H9 (cell line): ENCODE results near the gene TATDN2. TPM values are rescaled to one million over a fixed set of nuclear protein-coding genes. Genes with fewer than 3 reads are reported as not detected.

Experiments
- DNase-seq: peaks from one replicate; pipeline ENCODE4 v3.0.0-alpha.2; 2017
- H2AFZ ChIP-seq: one replicate; pipeline ENCODE4 v1.6.1; 2013; ENCODE audit warnings: mild to moderate bottlenecking, low read length, control low read depth, moderate library complexity
- H2AK5ac ChIP-seq: 2 replicates; pipeline ENCODE4 v1.6.1; 2013; ENCODE audit warnings: low read length, control low read depth, mixed read lengths; ENCODE audit not compliant: insufficient read length
- H2BK120ac ChIP-seq: one replicate; pipeline ENCODE4 v1.6.1; 2013; ENCODE audit warnings: low read depth, mild to moderate bottlenecking, low read length, control low read depth, inconsistent platforms; ENCODE audit not compliant: poor library complexity, severe bottlenecking
- H2BK12ac ChIP-seq: 2 replicates; pipeline ENCODE4 v1.6.1; 2013; ENCODE audit warnings: low read length, control low read depth, mixed read lengths, low read depth; ENCODE audit not compliant: insufficient read length
- H2BK15ac ChIP-seq: 2 replicates; pipeline ENCODE4 v1.6.1; 2013; ENCODE audit warnings: low read depth, low read length, control low read depth
- H2BK20ac ChIP-seq: one replicate; pipeline ENCODE4 v1.6.1; 2013; ENCODE audit warnings: low read depth, mild to moderate bottlenecking, low read length, control low read depth, inconsistent platforms; ENCODE audit not compliant: poor library complexity, severe bottlenecking
- H2BK5ac ChIP-seq: 2 replicates; pipeline ENCODE4 v1.6.1; 2013; ENCODE audit warnings: low read length, control low read depth, mixed read lengths; ENCODE audit not compliant: insufficient read length
- H3K14ac ChIP-seq: 2 replicates; pipeline ENCODE4 v1.6.1; 2013; ENCODE audit warnings: low read length, control low read depth; ENCODE audit not compliant: insufficient read depth
- H3K18ac ChIP-seq: 2 replicates; pipeline ENCODE4 v1.6.1; 2013; ENCODE audit warnings: low read depth, mild to moderate bottlenecking, mixed read lengths, low read length, control low read depth; ENCODE audit not compliant: insufficient read length
- H3K23ac ChIP-seq: 2 replicates; pipeline ENCODE4 v1.6.1; 2013; ENCODE audit warnings: low read length, control low read depth, mixed read lengths, low read depth; ENCODE audit not compliant: insufficient read length
- H3K23me2 ChIP-seq: 2 replicates; pipeline ENCODE4 v1.6.1; 2013; ENCODE audit warnings: low read depth, mild to moderate bottlenecking, mixed read lengths, low read length, control low read depth; ENCODE audit not compliant: insufficient read length, poor library complexity, severe bottlenecking
- H3K27ac ChIP-seq: 2 replicates; pipeline ENCODE4 v1.5.1; 2013; ENCODE audit warnings: low read length, control low read depth, mixed read lengths, low read depth; ENCODE audit not compliant: insufficient read length
- H3K27me3 ChIP-seq: 2 replicates; pipeline ENCODE4 v1.6.1; 2013; ENCODE audit warnings: low read length, control low read depth, inconsistent platforms; ENCODE audit not compliant: insufficient read depth
- H3K4ac ChIP-seq: 2 replicates; pipeline ENCODE4 v1.6.1; 2013; ENCODE audit warnings: low read depth, mild to moderate bottlenecking, control low read depth, inconsistent platforms, low read length, moderate library complexity
- H3K4me1 ChIP-seq: 2 replicates; pipeline ENCODE4 v1.6.1; 2013; ENCODE audit warnings: low read length, control low read depth, inconsistent platforms; ENCODE audit not compliant: insufficient read depth
- H3K4me2 ChIP-seq: 2 replicates; pipeline ENCODE4 v1.6.1; 2013; ENCODE audit warnings: low read length, control low read depth, mixed read lengths; ENCODE audit not compliant: insufficient read length, insufficient read depth
- H3K56ac ChIP-seq: 2 replicates; pipeline ENCODE4 v1.6.1; 2013; ENCODE audit warnings: low read depth, mild to moderate bottlenecking, mixed read lengths, low read length, control low read depth; ENCODE audit not compliant: insufficient read length
- H3K79me1 ChIP-seq: 2 replicates; pipeline ENCODE4 v1.6.1; 2013; ENCODE audit warnings: low read depth, mild to moderate bottlenecking, moderate library complexity, low read length, control low read depth, inconsistent platforms; ENCODE audit not compliant: insufficient read depth, poor library complexity, severe bottlenecking
- H3K79me2 ChIP-seq: 2 replicates; pipeline ENCODE4 v1.6.1; 2013; ENCODE audit warnings: low read length, control low read depth, inconsistent platforms; ENCODE audit not compliant: insufficient read depth
- H3K9ac ChIP-seq: 2 replicates; pipeline ENCODE4 v1.6.1; 2013; ENCODE audit warnings: low read length, control low read depth, mixed read lengths; ENCODE audit not compliant: insufficient read length; ENCODE audit errors: extremely low read depth
- H3K9me3 ChIP-seq: one replicate; pipeline ENCODE4 v1.6.1; 2013; ENCODE audit warnings: low read depth, low read length, inconsistent platforms; ENCODE audit not compliant: control insufficient read depth
- H3T11ph ChIP-seq: one replicate; pipeline ENCODE4 v1.6.1; 2013; ENCODE audit warnings: mild to moderate bottlenecking, low read length, control low read depth, inconsistent platforms
- H4K20me1 ChIP-seq: one replicate; pipeline ENCODE4 v1.6.1; 2013; ENCODE audit not compliant: control insufficient read depth, insufficient read length, insufficient read depth
- H4K5ac ChIP-seq: 2 replicates; pipeline ENCODE4 v1.6.1; 2013; ENCODE audit warnings: low read depth, mild to moderate bottlenecking, mixed read lengths, low read length, control low read depth; ENCODE audit not compliant: insufficient read length
- H4K8ac ChIP-seq: replicated peaks from 2 replicates; pipeline ENCODE4 v1.6.1; 2013; ENCODE audit warnings: low read length, control low read depth, mixed read lengths, low read depth; ENCODE audit not compliant: insufficient read length
- H4K91ac ChIP-seq: 2 replicates; pipeline ENCODE4 v1.6.1; 2013; ENCODE audit warnings: low read depth, mild to moderate bottlenecking, moderate library complexity, mixed read lengths, low read length, control low read depth; ENCODE audit not compliant: insufficient read length
- H3K27ac Mint-ChIP-seq, 3 experiments: 2 replicates in 2 of 3; 3 replicates in 1 of 3; pipeline ENCODE4 v1.8.0; 2020 to 2021; ENCODE audit warnings: mixed read lengths in 3 of 3, mild to moderate bottlenecking in 1 of 3, moderate library complexity in 1 of 3
- H3K27me3 Mint-ChIP-seq: 2 replicates; pipeline ENCODE4 v1.8.0; 2021; ENCODE audit warnings: low read depth, mild to moderate bottlenecking, moderate library complexity, mixed read lengths
- H3K36me3 Mint-ChIP-seq, 3 experiments: 2 replicates in 2 of 3; 3 replicates in 1 of 3; pipeline ENCODE4 v1.8.0; 2020 to 2021; ENCODE audit warnings: low read depth in 3 of 3, mixed read lengths in 3 of 3; ENCODE audit not compliant: insufficient read depth in 1 of 3
- H3K4me1 Mint-ChIP-seq, 2 experiments: 2 replicates each; pipeline ENCODE4 v1.8.0; 2020; ENCODE audit warnings: mixed read lengths in 2 of 2
- H3K4me3 Mint-ChIP-seq, 2 experiments: 2 replicates in 1 of 2; 3 replicates in 1 of 2; pipeline ENCODE4 v1.8.0; 2020 to 2021; ENCODE audit warnings: mild to moderate bottlenecking in 2 of 2, mixed read lengths in 2 of 2, moderate library complexity in 1 of 2
- H3K9me3 Mint-ChIP-seq, 2 experiments: 2 replicates in 1 of 2; 3 replicates in 1 of 2; pipeline ENCODE4 v1.8.0; 2020; ENCODE audit warnings: mild to moderate bottlenecking in 2 of 2, mixed read lengths in 2 of 2, moderate library complexity in 1 of 2
- CTCF ChIP-seq: fragments of 200-600 bp; sonication (generic); conservative IDR thresholded peaks from 3 replicates; pipeline ENCODE4 v1.8.0; 2021; ENCODE audit warnings: antibody characterized with exemption, mild to moderate bottlenecking
- WGBS: extraction: QIAGEN DNeasy Blood & Tissue Kit; methylation state at CpG from one replicate; pipeline ENCODE4 v1.1.7; 2013; ENCODE audit warnings: missing lambda C conversion rate, low lambda C conversion rate, mixed read lengths; ENCODE audit not compliant: insufficient read length; ENCODE audit errors: extremely low coverage; 5-methylcytosine and 5-hydroxymethylcytosine counted together
- total RNA-seq: library from RNA; stranded (reverse); gene quantifications from 2 replicates; pipeline ENCODE4 v1.2.1, GENCODE V29; 2021

TATDN2 gene
- total RNA-seq, 1 experiment from 2014 or later: 34.4 TPM

- no peak overlapping the region for H2AFZ ChIP-seq
- no CpG with 5 or more reads among the region's 5 CpGs for WGBS
- no peak overlapping the region for H3K4ac ChIP-seq
- H4K20me1 ChIP-seq: no peaks in the 10 kb centered on the region
- Mint-ChIP-seq H3K36me3 (peaks cover 12 to 54% (median 37%) of the 10 kb centered on the region in 3 experiments; a peak in 6 of 7 replicates), H3K4me3 (no peak overlapping the region), H3K27me3 (no peaks in the 10 kb centered on the region), H3K9me3 (no peaks in the 10 kb centered on the region), H3K4me1 (peaks cover 15 to 19% of the 10 kb centered on the region in 2 experiments), H3K27ac (no peak overlapping the region)
- H3K23ac ChIP-seq: no peak overlapping the region
- no peak overlapping the region for H2BK15ac ChIP-seq
- H2BK12ac ChIP-seq: no peak overlapping the region
- H3K23me2 ChIP-seq: no peaks in the 10 kb centered on the region
- 0 out of 2 replicates have a peak, but pooled peaks cover 1% of the 10 kb centered on the region for H3K4me1 ChIP-seq
- H4K91ac ChIP-seq: no peak overlapping the region
- H4K5ac ChIP-seq: no peak overlapping the region
- H3K14ac ChIP-seq: no peak overlapping the region
- no peak overlapping the region for H3K56ac ChIP-seq
- H3K27ac ChIP-seq: no peak overlapping the region
- H3K9me3 ChIP-seq: no peaks in the 10 kb centered on the region
- no peak for TF ChIP-seq CTCF
- H3K79me2 ChIP-seq: no peaks in the 10 kb centered on the region
- no peak overlapping the region for H2AK5ac ChIP-seq
- H3T11ph ChIP-seq: no peak overlapping the region
- no peak overlapping the region for H2BK20ac ChIP-seq
- H3K18ac ChIP-seq: no peak overlapping the region
- DNase-seq: no peak
- no peak overlapping the region for H4K8ac ChIP-seq
- no peak overlapping the region for H2BK120ac ChIP-seq
- H3K27me3 ChIP-seq: no peaks in the 10 kb centered on the region
- H3K4me2 ChIP-seq: no peak overlapping the region
- H3K9ac ChIP-seq: no peak overlapping the region
- H3K79me1 ChIP-seq: no peaks in the 10 kb centered on the region
- no peak overlapping the region for H2BK5ac ChIP-seq
Observed at GRCh38 chr3:10283638-10284037, 35.4 kb downstream of the TATDN2 start.
